Subcutaneous abdominal adipose tissue (tissue), 5 donors: ENCODE results near the gene NT5C.

Experiments used
- H3K27ac ChIP-seq: one replicate; pipeline ENCODE4 v1.7.0; 2013; ENCODE audit warnings: low read depth, mild to moderate bottlenecking, inconsistent platforms, low read length, moderate library complexity
- H3K27me3 ChIP-seq, 5 donors: one replicate each; pipeline ENCODE4 v1.7.0; 2013; ENCODE audit warnings: low read length in 5 of 5, inconsistent platforms in 1 of 5; ENCODE audit not compliant: control insufficient read depth in 5 of 5, insufficient read depth in 4 of 5
- H3K36me3 ChIP-seq, 5 donors: one replicate each; pipeline ENCODE4 v1.7.0; 2013; ENCODE audit warnings: low read length in 5 of 5; ENCODE audit not compliant: control insufficient read depth in 5 of 5, insufficient read depth in 5 of 5
- H3K4me1 ChIP-seq, 5 donors: one replicate each; pipeline ENCODE4 v1.7.0; 2013; ENCODE audit warnings: low read length in 5 of 5, mild to moderate bottlenecking in 3 of 5, moderate library complexity in 1 of 5; ENCODE audit not compliant: control insufficient read depth in 5 of 5, insufficient read depth in 5 of 5
- H3K4me3 ChIP-seq, 5 donors: one replicate each; pipeline ENCODE4 v1.7.0; 2013; ENCODE audit warnings: low read length in 5 of 5, low read depth in 1 of 5
- H3K9ac ChIP-seq, 5 donors: one replicate each; pipeline ENCODE4 v1.7.0; 2013; ENCODE audit warnings: low read length in 5 of 5, mild to moderate bottlenecking in 4 of 5, moderate library complexity in 3 of 5
- H3K9me3 ChIP-seq, 5 donors: one replicate each; pipeline ENCODE4 v1.7.0; 2013; ENCODE audit warnings: low read length in 5 of 5; ENCODE audit not compliant: control insufficient read depth in 5 of 5
- donor health status: healthy.
- donor health status: healthy.
- donor health status: healthy.
- donor health status: healthy.
- donor health status: healthy.

The NT5C gene

DNA sequence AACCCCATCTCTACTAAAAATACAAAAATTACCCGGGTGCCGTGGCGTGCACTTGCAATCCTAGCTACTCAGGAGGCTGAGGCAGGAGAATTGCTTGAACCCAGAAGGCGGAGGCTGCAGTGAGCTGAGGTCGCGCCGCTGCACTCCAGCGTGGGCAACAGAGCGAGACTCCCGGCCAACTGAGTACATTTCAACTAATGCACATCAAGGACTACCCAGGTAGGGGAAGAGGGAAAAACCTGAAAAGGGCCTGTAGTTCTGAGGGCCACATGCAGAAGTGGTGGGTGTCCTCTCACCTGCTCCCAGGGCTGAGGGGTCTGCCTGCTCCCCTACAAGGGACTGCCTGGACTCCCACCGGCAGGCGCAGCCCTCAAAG is 44.4 kb downstream of the NT5C start:
- H3K27me3 ChIP-seq = peaks cover 0 to 3% (median 0%) of the 10 kb centered on the region in 5 donors
- H3K27ac ChIP-seq = peak overlapping the region; percentile 60
- no peaks in the 10 kb centered on the region for H3K36me3 ChIP-seq
- H3K4me1 ChIP-seq = peaks cover 3 to 46% (median 31%) of the 10 kb centered on the region in 5 donors
- no peaks in the 10 kb centered on the region for H3K9me3 ChIP-seq
- peak overlapping the region; percentile 64 to 77 (median 69) for H3K4me3 ChIP-seq
- peak overlapping the region in 3 of 5 donors; percentile 37 to 66 (median 60) for H3K9ac ChIP-seq

DNA sequence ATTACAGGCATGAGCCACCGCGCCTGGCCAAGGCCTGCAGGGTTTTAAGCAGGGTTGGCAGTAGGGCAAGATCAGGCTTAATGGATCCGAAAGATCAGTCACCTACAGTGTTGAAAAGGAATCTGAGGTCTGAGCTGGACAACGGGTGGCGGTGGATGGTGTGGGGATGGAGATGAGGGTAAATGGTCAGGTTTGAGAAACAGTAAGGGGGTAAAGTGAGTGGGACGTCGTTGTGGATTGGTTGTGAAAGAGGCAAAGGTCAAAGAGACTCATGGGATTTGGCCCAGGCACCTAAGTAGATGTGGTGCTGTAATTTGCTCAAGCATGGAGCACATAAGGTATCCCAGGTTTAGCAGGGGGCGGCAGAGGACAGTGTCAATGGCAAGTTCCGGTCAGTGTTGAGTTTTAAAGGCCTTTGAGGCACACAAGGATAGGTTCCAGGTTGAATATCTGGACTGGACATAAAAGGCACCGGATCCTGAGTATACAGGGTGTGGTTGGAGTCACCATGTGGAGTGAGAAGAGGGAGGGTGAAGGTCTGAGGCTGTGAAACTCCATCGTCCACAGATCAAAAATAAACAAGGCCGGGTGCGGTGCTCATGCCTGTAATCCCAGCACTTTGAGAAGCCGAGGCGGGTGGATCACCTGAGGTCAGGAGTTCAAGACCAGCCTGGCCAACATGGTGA is 44.9 kb downstream of the NT5C start:
- no peaks in the 10 kb centered on the region for H3K36me3 ChIP-seq
- H3K27me3 ChIP-seq = peaks cover 0 to 4% (median 0%) of the 10 kb centered on the region in 5 donors
- no peak overlapping the region for H3K4me3 ChIP-seq
- H3K27ac ChIP-seq = no peak overlapping the region
- H3K9me3 ChIP-seq = no peaks in the 10 kb centered on the region
- no peak overlapping the region for H3K9ac ChIP-seq
- peaks cover 3 to 42% (median 30%) of the 10 kb centered on the region in 5 donors for H3K4me1 ChIP-seq

DNA sequence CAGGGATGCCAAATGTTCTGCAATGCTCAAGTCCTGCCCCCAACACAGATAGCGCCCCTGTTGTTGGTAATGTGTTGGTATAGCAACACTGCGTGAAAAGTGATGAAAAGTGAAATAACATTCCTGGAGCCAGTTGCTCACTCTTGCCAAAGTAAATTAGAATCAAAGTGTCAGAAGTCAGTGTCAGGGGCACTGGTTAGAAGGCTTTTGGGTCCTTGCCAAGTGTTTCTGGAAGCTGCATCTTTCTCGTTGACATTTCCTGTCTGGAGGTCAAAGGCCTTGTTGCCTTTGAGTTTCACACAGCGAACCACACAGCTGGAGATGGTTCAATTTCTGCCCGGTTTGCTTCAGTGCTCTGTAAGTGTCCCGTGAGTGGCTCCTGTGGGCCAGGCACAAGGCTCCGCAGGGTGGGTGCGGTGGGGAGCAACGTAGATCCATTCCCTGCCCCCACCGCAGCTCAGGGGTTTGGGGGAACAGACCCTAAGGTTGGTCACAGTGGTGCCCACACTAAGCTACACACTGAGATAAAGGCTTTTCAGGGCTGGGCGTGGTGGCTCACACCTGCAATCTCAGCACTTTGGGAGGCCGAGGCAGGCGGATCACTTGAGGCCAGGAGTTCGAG is 47.4 kb downstream of the NT5C start:
- peaks cover 0 to 4% (median 0%) of the 10 kb centered on the region in 5 donors for H3K27me3 ChIP-seq
- H3K9me3 ChIP-seq = no peaks in the 10 kb centered on the region
- no peak overlapping the region for H3K4me3 ChIP-seq
- no peaks in the 10 kb centered on the region for H3K36me3 ChIP-seq
- no peak overlapping the region for H3K27ac ChIP-seq
- peaks cover 3 to 33% (median 20%) of the 10 kb centered on the region in 5 donors for H3K4me1 ChIP-seq
- no peak overlapping the region for H3K9ac ChIP-seq

DNA sequence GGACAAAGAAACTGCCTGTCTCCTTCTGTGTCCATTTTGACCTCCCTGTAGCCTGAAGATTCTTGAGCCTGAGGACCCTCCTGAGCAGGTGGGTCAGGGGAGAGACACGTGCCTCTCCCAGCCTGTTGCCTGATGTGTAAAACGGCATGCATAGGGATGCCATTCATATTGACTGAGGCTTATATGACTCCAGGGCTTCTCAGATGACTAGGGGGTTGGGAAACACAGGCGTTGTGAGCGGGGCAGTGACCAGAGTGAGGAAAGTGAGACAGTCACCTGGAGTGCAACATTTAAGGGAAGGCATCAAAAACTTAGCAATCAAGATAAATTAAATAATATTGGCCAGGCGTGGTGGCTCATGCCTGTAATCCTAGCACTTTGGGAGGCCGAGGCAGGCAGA is 48.9 kb downstream of the NT5C start:
- no peak overlapping the region for H3K9ac ChIP-seq
- H3K4me3 ChIP-seq = no peak overlapping the region
- H3K4me1 ChIP-seq = peaks cover 0 to 35% (median 22%) of the 10 kb centered on the region in 5 donors
- peaks cover 0 to 4% (median 0%) of the 10 kb centered on the region in 5 donors for H3K27me3 ChIP-seq
- no peaks in the 10 kb centered on the region for H3K9me3 ChIP-seq
- no peak overlapping the region for H3K27ac ChIP-seq
- no peaks in the 10 kb centered on the region for H3K36me3 ChIP-seq

DNA sequence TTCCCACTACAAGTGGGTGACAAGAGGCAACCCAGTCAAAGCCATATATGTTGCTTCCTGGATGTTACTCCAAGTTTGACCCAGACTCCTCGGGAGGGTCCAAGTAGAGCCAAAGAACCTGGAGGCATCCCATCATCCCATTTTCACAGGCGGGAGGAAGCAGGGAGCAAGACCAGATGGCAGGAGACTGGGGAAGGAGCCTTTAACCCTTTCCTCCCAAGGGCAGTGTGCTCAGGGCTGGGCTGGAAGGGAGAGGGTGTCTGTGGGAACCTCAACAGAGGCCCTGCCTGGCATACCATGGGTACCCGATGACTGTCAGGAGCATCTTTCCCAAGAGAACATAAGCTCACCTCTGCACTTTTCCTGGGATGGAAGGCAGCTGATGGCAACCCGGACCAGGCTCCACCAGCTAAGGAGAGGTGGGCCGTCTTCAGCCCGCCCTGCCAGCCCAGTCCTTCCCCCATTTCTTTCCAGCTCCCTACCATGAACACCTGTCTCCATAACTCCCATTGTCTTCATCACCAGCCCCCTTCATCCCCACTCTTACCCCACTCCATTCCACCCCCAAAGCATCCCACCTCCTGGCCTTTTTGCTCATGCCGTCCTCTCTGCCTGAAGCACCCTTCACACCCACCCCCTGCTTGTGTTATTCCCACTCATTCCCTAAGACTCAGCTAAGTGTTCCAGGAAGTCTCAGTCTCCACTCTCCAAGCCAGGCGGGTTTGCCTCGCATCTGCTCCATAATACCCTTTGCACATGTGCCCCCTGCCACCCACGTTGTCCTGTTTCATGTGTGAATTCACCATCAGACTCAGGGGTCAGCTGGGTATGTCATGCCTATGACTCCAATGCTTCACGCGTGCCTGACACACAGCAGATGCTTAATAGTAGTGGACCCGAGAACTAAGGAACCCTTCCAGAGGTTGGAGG is 49.7 kb downstream of the NT5C start:
- peaks cover 0 to 4% (median 0%) of the 10 kb centered on the region in 5 donors for H3K27me3 ChIP-seq
- no peak overlapping the region for H3K27ac ChIP-seq
- H3K36me3 ChIP-seq = no peaks in the 10 kb centered on the region
- H3K9ac ChIP-seq = no peak overlapping the region
- no peaks in the 10 kb centered on the region for H3K9me3 ChIP-seq
- peaks cover 0 to 37% (median 25%) of the 10 kb centered on the region in 5 donors for H3K4me1 ChIP-seq
- no peak overlapping the region for H3K4me3 ChIP-seq
